Stimulated activated memory B cell treated with anti-CD40 and anti-IgM and Interleukin-4, amounts not matched to agents 10 μg/mL and 1 μg/mL and 100 μg/mL, for 72 hours (primary cell): ENCODE results near the gene GATA1.
"Not testable (repeated sequence)": the region's sequence is repeated elsewhere in the genome, so short reads cannot be mapped to it uniquely, and the experiment has no call there.

Experiments used
- ATAC-seq: fragments of 150-1000 bp; cut with Tn5 transposase; 2 replicates; pipeline ENCODE4 v1.10.0; 2021
- H3K27ac Mint-ChIP-seq: one replicate; pipeline ENCODE4 v1.8.0; 2022; ENCODE audit warnings: mild to moderate bottlenecking, mixed read lengths
- H3K27me3 Mint-ChIP-seq: one replicate; pipeline ENCODE4 v1.8.0; 2022; ENCODE audit warnings: mixed read lengths
- H3K36me3 Mint-ChIP-seq: one replicate; pipeline ENCODE4 v1.8.0; 2022; ENCODE audit warnings: mixed read lengths
- H3K4me1 Mint-ChIP-seq: one replicate; pipeline ENCODE4 v1.8.0; 2022; ENCODE audit warnings: mixed read lengths
- H3K4me3 Mint-ChIP-seq: one replicate; pipeline ENCODE4 v1.8.0; 2022; ENCODE audit warnings: mild to moderate bottlenecking, moderate library complexity, mixed read lengths
- H3K9me3 Mint-ChIP-seq: one replicate; pipeline ENCODE4 v1.8.0; 2022; ENCODE audit warnings: mixed read lengths

Gene GATA1

DNA sequence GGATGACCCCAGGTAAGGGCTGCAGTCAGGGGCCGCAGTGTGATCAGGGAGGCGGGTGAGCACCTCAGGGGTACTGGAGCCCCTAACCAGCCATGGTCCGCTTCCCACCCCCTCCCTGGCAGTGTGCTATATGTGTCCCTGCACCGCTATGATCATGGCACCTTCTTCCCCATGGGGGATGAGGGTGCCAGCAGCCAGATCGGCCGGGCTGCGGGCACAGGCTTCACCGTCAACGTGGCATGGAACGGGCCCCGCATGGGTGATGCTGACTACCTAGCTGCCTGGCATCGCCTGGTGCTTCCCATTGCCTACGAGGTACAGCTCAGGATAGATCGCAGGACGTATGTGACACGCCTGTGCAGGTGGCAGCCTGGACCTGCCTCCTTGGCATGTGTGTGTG lies 31.7 kb downstream of the GATA1 start:
- Mint-ChIP-seq H3K36me3 (peaks cover 61% of the 10 kb centered on the region), H3K27ac (no peak overlapping the region)

DNA sequence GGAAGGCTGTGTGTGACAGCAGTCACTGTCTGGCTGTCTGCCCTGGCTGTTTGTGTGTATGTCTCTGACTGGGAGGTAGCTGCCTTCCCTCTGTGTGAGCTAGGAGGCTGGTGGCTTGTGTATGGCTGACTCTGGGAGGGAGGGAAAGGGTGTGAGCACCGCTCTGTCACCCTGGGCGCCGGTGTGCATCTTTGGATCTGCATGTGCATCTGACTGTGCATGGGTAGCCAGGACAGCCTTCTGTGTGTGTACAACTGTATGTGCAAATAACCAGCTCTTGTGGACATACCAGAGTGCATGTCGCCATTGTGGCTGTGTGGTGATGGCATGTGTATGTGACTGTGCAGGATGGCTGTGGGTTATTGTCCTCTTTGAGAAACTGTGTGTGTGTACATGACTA lies 32.5 kb downstream of the GATA1 start:
- Mint-ChIP-seq H3K27me3 (no peaks in the 10 kb centered on the region), H3K27ac (no peak overlapping the region), H3K36me3 (peaks cover 61% of the 10 kb centered on the region), H3K9me3 (no peaks in the 10 kb centered on the region), H3K4me1 (no peaks in the 10 kb centered on the region), H3K4me3 (no peak overlapping the region)
- no peak for ATAC-seq

More for the DNA sequence above, 31.7 kb downstream of the GATA1 start:
- no peaks in the 10 kb centered on the region for H3K9me3 Mint-ChIP-seq
- H3K4me3 Mint-ChIP-seq: no peak overlapping the region
- ATAC-seq: no peak
- H3K27me3 Mint-ChIP-seq: no peaks in the 10 kb centered on the region
- no peaks in the 10 kb centered on the region for H3K4me1 Mint-ChIP-seq

DNA sequence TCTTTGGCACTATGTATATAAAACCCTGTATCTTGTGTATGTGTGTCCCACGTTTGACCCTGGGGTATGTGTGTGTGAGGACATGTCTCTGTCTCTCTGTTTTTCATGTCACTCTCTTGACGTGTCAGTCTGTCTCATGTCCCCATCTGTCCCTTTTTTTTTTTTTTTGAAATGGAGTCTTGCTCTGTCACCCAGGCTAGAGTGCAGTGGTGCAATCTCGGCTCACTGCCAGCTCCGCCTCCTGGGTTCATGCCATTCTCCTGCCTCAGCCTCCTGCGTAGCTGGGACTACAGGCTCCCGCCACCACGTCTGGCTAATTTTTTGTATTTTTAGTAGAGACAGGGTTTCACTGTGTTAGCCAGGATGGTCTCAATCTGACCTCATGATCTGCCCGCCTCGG lies 33.0 kb downstream of the GATA1 start:
- H3K36me3 Mint-ChIP-seq: peaks cover 62% of the 10 kb centered on the region
- not testable (repeated sequence) for H3K27me3 Mint-ChIP-seq, H3K4me1 Mint-ChIP-seq, ATAC-seq, H3K9me3 Mint-ChIP-seq, H3K4me3 Mint-ChIP-seq, H3K27ac Mint-ChIP-seq

DNA sequence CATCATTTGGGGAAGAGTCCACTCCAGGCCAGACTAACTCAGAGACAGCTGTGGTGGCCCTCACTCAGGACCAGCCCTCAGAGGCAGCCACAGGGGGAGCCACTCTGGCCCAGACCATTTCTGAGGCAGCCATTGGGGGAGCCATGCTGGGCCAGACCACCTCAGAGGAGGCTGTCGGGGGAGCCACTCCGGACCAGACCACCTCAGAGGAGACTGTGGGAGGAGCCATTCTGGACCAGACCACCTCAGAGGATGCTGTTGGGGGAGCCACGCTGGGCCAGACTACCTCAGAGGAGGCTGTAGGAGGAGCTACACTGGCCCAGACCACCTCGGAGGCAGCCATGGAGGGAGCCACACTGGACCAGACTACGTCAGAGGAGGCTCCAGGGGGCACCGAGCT lies 36.7 kb downstream of the GATA1 start:
- Mint-ChIP-seq H3K9me3 (no peaks in the 10 kb centered on the region), H3K36me3 (peaks cover 64% of the 10 kb centered on the region), H3K27ac (no peak overlapping the region), H3K4me3 (no peak overlapping the region), H3K27me3 (peaks cover 11% of the 10 kb centered on the region), H3K4me1 (peaks cover 10% of the 10 kb centered on the region)
- ATAC-seq: no peak

DNA sequence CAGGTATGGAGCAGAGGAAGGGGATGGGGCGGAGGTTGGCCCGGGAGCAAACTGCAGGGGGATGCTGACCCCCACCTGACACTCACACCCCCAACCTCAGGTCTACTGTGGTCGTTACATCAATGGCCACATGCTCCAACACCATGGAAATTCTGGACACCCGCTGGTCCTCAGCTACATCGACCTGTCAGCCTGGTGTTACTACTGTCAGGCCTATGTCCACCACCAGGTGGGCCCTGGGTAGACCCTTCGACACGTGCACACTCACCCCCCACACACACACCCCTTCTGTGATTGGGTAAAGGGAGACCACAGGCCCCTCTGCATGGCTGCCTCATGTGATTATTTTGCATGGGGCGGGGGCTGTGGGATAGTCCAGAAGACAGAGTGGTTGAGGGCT lies 37.7 kb downstream of the GATA1 start:
- no peak overlapping the region for H3K4me3 Mint-ChIP-seq
- H3K36me3 Mint-ChIP-seq: peaks cover 61% of the 10 kb centered on the region
- H3K27ac Mint-ChIP-seq: no peak overlapping the region
- H3K9me3 Mint-ChIP-seq: no peaks in the 10 kb centered on the region
- peaks cover 10% of the 10 kb centered on the region for H3K4me1 Mint-ChIP-seq
- no peak for ATAC-seq
- H3K27me3 Mint-ChIP-seq: peaks cover 12% of the 10 kb centered on the region

DNA sequence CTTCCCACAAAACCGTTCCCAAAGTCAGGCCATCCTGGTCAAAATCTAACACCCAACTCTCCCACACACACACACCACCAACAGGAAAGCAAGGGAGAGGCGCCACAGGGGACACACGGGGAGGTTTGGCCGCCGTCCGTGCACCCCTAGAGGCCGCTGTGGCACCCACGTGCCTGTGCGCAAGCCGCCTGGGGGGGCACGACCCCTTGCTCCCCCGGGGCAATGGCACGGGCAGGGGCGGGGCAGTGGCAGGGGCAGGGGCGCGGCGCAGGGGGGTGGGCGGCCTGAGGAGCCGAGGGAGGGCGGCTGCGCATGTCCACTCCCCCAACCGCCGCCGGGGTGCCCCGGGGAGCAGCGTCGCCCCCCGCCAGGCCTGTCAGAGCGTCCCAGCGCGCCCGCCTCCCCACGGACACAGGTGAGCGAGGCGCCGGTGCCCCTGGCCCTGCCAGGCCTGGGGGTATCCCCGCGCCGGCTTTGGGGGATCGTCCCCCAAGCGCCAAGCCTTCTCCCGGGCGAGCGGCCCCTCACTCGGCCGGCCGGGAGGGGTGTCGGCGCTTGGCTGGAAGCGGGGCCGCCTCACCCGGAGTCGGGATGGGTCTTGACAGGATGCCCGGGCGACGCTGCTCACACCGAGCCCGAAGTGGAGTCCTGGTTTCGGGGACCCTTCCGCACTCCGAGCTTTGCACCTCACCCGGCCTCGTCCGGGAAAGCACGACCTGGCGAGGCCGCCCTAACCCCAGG lies 39.9 kb downstream of the GATA1 start, which contains the start of gene ERAS:
TSS of gene ERAS (plus strand) at position 379 of the 741 bp plus-strand sequence. CDS start 2,611 bp downstream, outside the sequence.
- Mint-ChIP-seq H3K4me3 (peak within 1 kb of the TSS; percentile 72), H3K9me3 (no peaks in the 10 kb centered on the region), H3K27ac (no peak within 1 kb of the TSS), H3K4me1 (peaks cover 10% of the 10 kb centered on the region), H3K27me3 (peaks cover 20% of the 10 kb centered on the region), H3K36me3 (peaks cover 43% of the 10 kb centered on the region)
- ATAC-seq: no peak

DNA sequence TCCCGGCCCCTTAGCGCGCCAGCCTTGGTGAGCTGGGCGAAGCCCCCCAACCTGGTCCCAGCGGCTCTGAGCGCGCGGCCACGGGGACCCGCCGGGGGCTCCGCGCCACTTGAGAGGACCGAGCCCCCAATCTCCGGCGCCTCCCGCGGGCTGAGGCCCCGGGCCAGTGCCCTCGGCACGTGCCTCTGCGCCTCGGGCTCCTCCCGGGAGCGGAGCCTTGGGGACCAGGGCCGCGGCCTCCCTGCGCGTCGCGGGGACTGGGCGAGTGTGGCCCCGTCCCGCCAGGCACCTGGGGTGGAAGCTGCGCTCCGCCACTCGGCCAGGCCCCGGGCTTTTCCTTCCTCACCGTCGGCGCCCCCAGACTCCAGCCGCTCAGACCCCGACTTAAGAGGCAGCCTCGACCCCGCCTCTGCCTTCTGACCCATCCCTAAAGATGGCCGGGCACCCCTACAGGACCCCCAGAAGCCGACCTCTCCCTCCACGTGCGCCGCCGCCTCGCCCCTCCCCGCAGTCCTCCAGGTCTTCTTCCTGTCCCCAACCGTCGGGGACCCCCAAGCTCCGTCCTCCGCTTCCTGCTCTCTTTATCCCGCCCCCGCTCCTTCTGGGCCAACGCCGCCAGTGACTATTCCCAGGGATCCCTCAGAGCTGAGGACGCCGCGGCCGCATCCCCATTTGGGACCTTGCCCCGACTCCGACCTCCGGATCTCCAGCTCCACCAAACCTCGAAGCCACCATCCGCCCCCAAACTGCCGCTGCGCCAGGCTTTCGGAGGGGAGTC lies 40.7 kb downstream of the GATA1 start:
- no peak for ATAC-seq
- H3K4me3 Mint-ChIP-seq: peak overlapping the region; percentile 72
- H3K27me3 Mint-ChIP-seq: peaks cover 20% of the 10 kb centered on the region
- H3K27ac Mint-ChIP-seq: no peak overlapping the region
- peaks cover 10% of the 10 kb centered on the region for H3K4me1 Mint-ChIP-seq
- H3K36me3 Mint-ChIP-seq: peaks cover 40% of the 10 kb centered on the region
- no peaks in the 10 kb centered on the region for H3K9me3 Mint-ChIP-seq

GRCh38 chrX:48827654-48827968 lies 41.2 kb downstream of the GATA1 start:
- Mint-ChIP-seq H3K9me3 (no peaks in the 10 kb centered on the region), H3K27me3 (peaks cover 25% of the 10 kb centered on the region), H3K4me1 (peaks cover 10% of the 10 kb centered on the region), H3K27ac (no peak overlapping the region), H3K4me3 (peak overlapping the region; percentile 72), H3K36me3 (peaks cover 35% of the 10 kb centered on the region)
- ATAC-seq: no peak

GRCh38 chrX:48829016-48829735 lies 42.8 kb downstream of the GATA1 start:
- Mint-ChIP-seq H3K9me3 (no peaks in the 10 kb centered on the region), H3K4me3 (no peak overlapping the region), H3K27me3 (peaks cover 40% of the 10 kb centered on the region), H3K27ac (no peak overlapping the region), H3K36me3 (peaks cover 19% of the 10 kb centered on the region), H3K4me1 (peaks cover 14% of the 10 kb centered on the region)
- ATAC-seq: no peak

DNA sequence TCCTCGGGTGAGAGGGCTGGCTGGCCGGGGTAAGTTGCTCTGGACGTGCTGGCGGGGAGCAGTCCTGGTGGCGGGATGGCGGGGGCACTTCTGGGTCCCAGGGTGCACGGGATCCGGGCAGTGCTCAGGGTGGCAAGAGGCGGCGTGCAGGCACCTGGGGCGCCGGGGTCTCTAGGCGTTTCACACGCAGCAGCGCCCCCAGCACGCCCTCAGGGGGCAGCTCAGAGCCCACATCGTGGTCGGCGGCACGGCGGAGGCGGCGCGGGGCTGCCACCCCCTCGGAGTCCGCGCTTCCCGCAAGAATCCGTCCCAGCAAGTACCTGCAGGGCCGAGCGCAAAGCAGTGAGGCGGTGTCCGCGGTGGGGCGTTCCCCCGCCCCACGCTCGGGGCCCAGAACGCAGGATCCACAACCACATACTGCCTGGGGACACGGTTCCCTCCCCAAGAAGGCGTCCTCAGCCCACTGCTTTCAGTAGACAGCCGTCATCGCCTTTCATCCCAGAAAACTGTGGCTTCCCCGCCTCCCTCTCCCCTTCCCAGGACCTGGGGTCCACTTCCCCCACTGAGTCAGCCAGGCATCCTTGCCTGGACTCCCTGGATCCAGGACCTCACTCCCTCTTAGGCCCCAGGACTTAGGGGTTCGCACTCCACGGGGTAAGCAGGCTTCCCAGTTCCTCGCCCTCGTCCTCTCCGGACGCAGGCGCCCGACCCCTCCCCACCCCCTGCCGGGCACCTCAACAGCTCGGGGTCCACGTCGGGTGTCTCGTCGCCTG lies 44.9 kb downstream of the GATA1 start:
- Mint-ChIP-seq H3K27ac (no peak overlapping the region), H3K36me3 (no peaks in the 10 kb centered on the region), H3K9me3 (no peaks in the 10 kb centered on the region), H3K4me3 (no peak overlapping the region), H3K27me3 (peaks cover 58% of the 10 kb centered on the region), H3K4me1 (peaks cover 18% of the 10 kb centered on the region)
- no peak for ATAC-seq

- Mint-ChIP-seq H3K36me3 (no peaks in the 10 kb centered on the region), H3K4me3 (no peak overlapping the region), H3K27me3 (peaks cover 63% of the 10 kb centered on the region), H3K9me3 (no peaks in the 10 kb centered on the region), H3K4me1 (peaks cover 18% of the 10 kb centered on the region), H3K27ac (no peak overlapping the region)
- ATAC-seq: no peak
Observed at GRCh38 chrX:48831909-48832291, 45.5 kb downstream of the GATA1 start.

DNA sequence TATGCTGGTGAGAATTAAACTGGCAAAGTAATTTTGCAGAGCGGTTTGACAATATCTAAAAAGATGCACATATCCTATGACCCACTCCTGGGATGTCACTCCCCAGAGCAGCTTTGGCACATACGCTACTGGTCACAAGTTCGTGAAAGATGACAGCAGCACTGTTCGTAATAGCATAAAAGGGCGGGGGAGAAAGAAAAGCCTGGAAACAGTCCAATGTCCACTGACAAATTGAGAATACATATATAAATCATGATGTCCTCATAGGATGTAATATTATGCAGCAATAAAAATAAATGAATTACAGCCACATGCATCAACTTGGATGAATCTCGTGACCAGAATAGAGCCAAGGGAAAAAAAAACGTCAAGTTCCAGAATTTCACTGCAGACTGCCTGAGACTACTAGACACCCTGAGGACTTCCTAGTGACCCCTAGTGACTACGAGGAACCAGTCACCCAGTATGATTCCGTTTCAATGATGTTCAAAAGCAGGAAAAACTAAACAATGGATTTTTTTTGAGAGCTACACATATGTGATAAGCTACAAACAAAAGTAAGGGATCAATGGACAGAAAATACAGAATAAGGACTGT lies 47.2 kb downstream of the GATA1 start:
- Mint-ChIP-seq H3K36me3 (no peaks in the 10 kb centered on the region), H3K27ac (no peak overlapping the region), H3K4me1 (peaks cover 12% of the 10 kb centered on the region), H3K4me3 (peak overlapping the region; percentile 14), H3K27me3 (peaks cover 52% of the 10 kb centered on the region), H3K9me3 (no peaks in the 10 kb centered on the region)
- no peak for ATAC-seq

DNA sequence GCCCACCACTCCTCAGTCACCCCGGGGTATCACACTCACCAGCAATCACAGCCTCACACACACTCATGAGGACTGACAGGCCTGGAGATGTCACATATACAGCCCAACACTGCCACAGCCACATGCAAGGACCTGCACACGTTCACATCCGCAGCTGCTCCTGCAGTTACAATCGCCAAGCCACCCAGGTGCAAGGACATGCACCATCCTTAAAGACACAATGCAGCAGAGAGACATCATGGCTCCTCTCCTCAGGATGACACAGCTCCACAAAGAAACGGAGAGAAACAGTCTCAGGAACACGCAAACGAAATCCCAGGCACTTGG lies 48.0 kb downstream of the GATA1 start:
- Mint-ChIP-seq H3K27ac (no peak overlapping the region), H3K9me3 (no peaks in the 10 kb centered on the region), H3K4me1 (peaks cover 12% of the 10 kb centered on the region), H3K4me3 (peak overlapping the region; percentile 21), H3K36me3 (no peaks in the 10 kb centered on the region), H3K27me3 (peaks cover 52% of the 10 kb centered on the region)
- no peak for ATAC-seq

DNA sequence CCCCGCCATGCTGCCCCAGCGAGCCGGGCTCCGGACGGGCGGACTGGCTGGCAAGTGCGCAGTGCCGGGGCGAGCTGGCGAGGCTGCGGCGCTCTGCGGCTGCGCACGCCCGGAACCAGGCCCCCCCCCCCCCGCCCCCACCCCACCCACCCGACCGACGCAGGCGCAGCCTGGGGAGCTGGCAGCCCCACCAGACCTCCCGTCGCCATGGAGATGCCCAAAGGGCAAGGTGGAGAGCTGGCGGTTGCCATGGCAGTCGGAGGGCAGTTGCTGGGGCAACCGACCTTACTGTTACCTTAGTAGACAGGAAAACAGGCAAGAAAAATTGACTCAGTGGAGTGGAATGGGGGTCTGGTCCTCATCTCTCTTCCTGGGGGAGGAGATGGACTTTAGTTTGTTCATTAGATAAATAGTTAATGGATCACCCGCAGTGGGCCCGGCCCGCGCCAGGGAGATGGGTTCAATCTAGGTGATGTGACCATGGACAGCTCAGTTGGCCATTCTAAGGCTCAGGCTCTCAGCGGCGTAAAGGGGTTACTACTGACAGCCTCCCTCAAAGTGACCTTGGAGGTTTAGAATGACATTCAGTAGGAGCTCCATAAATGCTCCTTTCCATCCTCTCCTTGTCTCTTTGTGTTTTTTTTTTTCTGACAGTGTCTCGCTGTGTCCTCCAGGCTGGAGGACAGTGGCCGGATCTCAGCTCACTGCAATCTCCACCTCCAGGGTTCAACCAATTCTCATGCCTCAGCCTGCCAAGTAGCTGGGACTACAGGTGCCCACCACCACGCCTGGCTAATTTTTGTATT lies 49.3 kb downstream of the GATA1 start, which contains the start of gene PCSK1N:
TSS of gene PCSK1N (minus strand) at position 87 of the 806 bp plus-strand sequence. CDS start at position 9, 78 bp downstream.
- Mint-ChIP-seq H3K9me3 (no peaks in the 10 kb centered on the region), H3K36me3 (no peaks in the 10 kb centered on the region), H3K4me3 (peak within 1 kb of the TSS; percentile 21), H3K27me3 (peaks cover 46% of the 10 kb centered on the region), H3K4me1 (peaks cover 12% of the 10 kb centered on the region), H3K27ac (no peak within 1 kb of the TSS)
- ATAC-seq: no peak
